Upper lobe of right lung (tissue), 1 donor: ENCODE results near the gene RXFP2. TPM values are rescaled to one million over a fixed set of nuclear protein-coding genes. Genes with fewer than 3 reads are reported as not detected.

ENCODE experiments used
- ATAC-seq: fragments of 200-7000 bp; cut with Tn5 transposase; one replicate; pipeline ENCODE4 v1.9.1; 2020; ENCODE audit warnings: mild to moderate bottlenecking, moderate library complexity
- DNase-seq: peaks from one replicate; pipeline ENCODE4 v3.0.0-alpha.2; 2020
- H3K27ac ChIP-seq: fragments of 200-600 bp; one replicate; pipeline ENCODE4 v1.8.0; 2022
- H3K27me3 ChIP-seq: fragments of 200-600 bp; one replicate; pipeline ENCODE4 v1.8.0; 2022; ENCODE audit warnings: mild to moderate bottlenecking
- H3K36me3 ChIP-seq: fragments of 200-600 bp; one replicate; pipeline ENCODE4 v1.8.0; 2022
- H3K4me1 ChIP-seq: fragments of 200-600 bp; one replicate; pipeline ENCODE4 v1.8.0; 2022
- H3K4me3 ChIP-seq: fragments of 200-600 bp; one replicate; pipeline ENCODE4 v1.8.0; 2022; ENCODE audit warnings: mild to moderate bottlenecking
- H3K9me3 ChIP-seq: fragments of 200-600 bp; one replicate; pipeline ENCODE4 v1.8.0; 2022
- intact Hi-C: fragments of 100-400 bp; cut with DNase I; formaldehyde crosslinking; loops from one replicate; pipeline ENCODE4 v1.11.0; 2022
- total RNA-seq: library from RNA; stranded (reverse); fragmentation: NEBNext Ultra II Directional; extraction: Animal tissue kit (Norgen Biotek cat#: 25700); gene quantifications from one replicate; pipeline ENCODE4 v1.2.1, GENCODE V29; 2021
- TF ChIP-seq, protein P1 (sequence below): fragments of 200-600 bp; IDR thresholded peaks from one replicate; pipeline ENCODE4 v1.8.0; 2022; ENCODE audit warnings: antibody characterized with exemption
- donor health status: DM: no; HTN: yes; CAD: no; lungs with severe emphysema.

RXFP2 gene
- total RNA-seq, 1 donor from 2014 or later, result not detected

DNA sequence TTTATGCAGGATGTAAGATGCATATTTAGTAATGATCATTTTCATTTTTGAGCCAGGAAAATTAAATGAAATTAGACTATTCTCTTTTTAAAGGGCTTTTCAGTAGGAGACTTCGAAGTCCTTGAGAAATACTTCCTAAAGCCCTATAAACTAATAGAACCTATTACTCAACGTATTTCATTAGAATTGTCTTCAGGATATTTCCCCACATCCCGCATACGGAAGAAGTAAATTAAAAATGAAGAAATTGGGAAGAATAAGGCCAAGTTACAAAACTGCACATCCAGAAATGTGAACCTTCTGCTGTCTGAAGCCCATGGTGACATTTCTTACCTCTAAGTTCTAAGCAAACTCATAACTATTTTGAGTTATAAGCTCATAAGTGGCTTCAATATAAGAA, 66.5 kb downstream of the RXFP2 start:
- H3K9me3 ChIP-seq, result no peaks in the 10 kb centered on the region
- ATAC-seq (no peak), DNase-seq (no peak)
- no peak overlapping the region for H3K27ac ChIP-seq
- no peaks in the 10 kb centered on the region for H3K4me1 ChIP-seq
- intact Hi-C loops, result no loop called here
- H3K4me3 ChIP-seq, result no peak overlapping the region
- no peaks in the 10 kb centered on the region for H3K36me3 ChIP-seq
- TF ChIP-seq, protein P1, sequence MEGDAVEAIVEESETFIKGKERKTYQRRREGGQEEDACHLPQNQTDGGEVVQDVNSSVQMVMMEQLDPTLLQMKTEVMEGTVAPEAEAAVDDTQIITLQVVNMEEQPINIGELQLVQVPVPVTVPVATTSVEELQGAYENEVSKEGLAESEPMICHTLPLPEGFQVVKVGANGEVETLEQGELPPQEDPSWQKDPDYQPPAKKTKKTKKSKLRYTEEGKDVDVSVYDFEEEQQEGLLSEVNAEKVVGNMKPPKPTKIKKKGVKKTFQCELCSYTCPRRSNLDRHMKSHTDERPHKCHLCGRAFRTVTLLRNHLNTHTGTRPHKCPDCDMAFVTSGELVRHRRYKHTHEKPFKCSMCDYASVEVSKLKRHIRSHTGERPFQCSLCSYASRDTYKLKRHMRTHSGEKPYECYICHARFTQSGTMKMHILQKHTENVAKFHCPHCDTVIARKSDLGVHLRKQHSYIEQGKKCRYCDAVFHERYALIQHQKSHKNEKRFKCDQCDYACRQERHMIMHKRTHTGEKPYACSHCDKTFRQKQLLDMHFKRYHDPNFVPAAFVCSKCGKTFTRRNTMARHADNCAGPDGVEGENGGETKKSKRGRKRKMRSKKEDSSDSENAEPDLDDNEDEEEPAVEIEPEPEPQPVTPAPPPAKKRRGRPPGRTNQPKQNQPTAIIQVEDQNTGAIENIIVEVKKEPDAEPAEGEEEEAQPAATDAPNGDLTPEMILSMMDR, result no peak
- no peaks in the 10 kb centered on the region for H3K27me3 ChIP-seq

- Histone ChIP-seq H3K27ac (no peak overlapping the region), H3K4me1 (no peaks in the 10 kb centered on the region), H3K36me3 (no peaks in the 10 kb centered on the region), H3K4me3 (no peak overlapping the region), H3K9me3 (no peaks in the 10 kb centered on the region), H3K27me3 (no peaks in the 10 kb centered on the region)
- ATAC-seq (peak; percentile 71), DNase-seq (no peak)
- intact Hi-C loops, result no loop called here
- TF ChIP-seq, protein P1, result no peak
Measured at GRCh38 chr13:31807090-31807541, 67.8 kb downstream of the RXFP2 start.

DNA sequence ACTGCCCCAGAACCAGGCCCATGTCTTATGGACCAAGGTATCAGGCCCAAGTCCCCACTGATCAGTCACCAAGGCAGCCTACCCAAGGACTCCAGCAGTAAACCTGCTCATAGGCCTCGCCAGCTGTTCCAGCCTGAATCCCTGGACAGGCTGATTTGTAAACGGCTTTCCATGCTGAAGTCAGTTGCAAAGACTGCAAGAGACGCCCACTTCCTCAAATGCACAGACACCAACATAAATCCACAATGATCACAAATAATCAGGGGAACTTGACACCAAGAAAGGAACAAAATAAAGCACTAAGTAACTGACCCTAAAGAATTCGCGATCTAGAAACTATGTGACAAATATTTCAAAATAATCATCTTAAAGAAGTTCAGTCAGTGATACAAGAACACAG, 75.2 kb downstream of the RXFP2 start:
- ATAC-seq (peak; percentile 15), DNase-seq (no peak)
- H3K4me3 ChIP-seq, result no peak overlapping the region
- intact Hi-C loops, result no loop called here
- H3K4me1 ChIP-seq, result no peaks in the 10 kb centered on the region
- TF ChIP-seq, protein P1, result no peak
- H3K9me3 ChIP-seq, result peaks cover 6% of the 10 kb centered on the region
- no peak overlapping the region for H3K27ac ChIP-seq
- H3K27me3 ChIP-seq, result no peaks in the 10 kb centered on the region
- H3K36me3 ChIP-seq, result no peaks in the 10 kb centered on the region

GRCh38 chr13:31815361-31816144, 76.2 kb downstream of the RXFP2 start:
- H3K9me3 ChIP-seq, result peaks cover 6% of the 10 kb centered on the region
- TF ChIP-seq, protein P1, result no peak

GRCh38 chr13:31818236-31818635, 78.9 kb downstream of the RXFP2 start:
- H3K4me3 ChIP-seq, result no peak overlapping the region
- no peaks in the 10 kb centered on the region for H3K4me1 ChIP-seq
- no peak overlapping the region for H3K27ac ChIP-seq
- H3K36me3 ChIP-seq, result no peaks in the 10 kb centered on the region
- no peak for DNase-seq
- no peaks in the 10 kb centered on the region for H3K27me3 ChIP-seq
- intact Hi-C loops, result no loop called here
- H3K9me3 ChIP-seq, result peaks cover 6% of the 10 kb centered on the region
- no peak for ATAC-seq
- TF ChIP-seq, protein P1, result no peak

More at GRCh38 chr13:31815361-31816144, 76.2 kb downstream of the RXFP2 start:
- ATAC-seq (no peak), DNase-seq (no peak)
- Histone ChIP-seq H3K36me3 (no peaks in the 10 kb centered on the region), H3K4me3 (no peak overlapping the region), H3K27ac (no peak overlapping the region), H3K27me3 (no peaks in the 10 kb centered on the region), H3K4me1 (no peaks in the 10 kb centered on the region)
- intact Hi-C loops, result no loop called here
